GM12873 (cell line): ENCODE measurements around the gene GRIK1.

Source experiments
- CTCF ChIP-seq: IDR thresholded peaks from 2 replicates; pipeline ENCODE4 v1.5.1; 2012; ENCODE audit warnings: low read depth, mild to moderate bottlenecking, moderate library complexity, low read length, control low read depth; ENCODE audit not compliant: insufficient read depth; ENCODE audit errors: missing control alignments

GRIK1 gene

DNA sequence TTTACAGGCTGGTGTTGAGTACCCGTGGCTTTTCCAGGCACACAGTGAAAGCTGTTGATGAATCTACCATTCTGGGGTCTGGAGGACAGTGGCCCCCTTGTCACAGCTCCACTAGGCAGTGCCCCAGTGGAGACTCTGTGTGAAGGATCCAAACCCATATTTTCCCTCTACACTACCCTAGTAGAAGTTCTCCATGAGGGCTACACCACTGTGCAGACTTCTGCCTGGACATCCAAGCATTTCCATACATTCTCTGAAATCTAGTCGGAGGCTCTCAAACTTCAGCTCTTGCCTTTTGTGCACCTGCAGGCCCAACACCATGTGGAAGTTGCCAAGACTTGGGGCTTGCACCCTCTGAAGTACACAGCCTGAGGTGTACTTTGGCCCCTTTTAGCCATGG lies 413.3 kb downstream of the GRIK1 start:
- TF ChIP-seq CTCF: no peak

DNA sequence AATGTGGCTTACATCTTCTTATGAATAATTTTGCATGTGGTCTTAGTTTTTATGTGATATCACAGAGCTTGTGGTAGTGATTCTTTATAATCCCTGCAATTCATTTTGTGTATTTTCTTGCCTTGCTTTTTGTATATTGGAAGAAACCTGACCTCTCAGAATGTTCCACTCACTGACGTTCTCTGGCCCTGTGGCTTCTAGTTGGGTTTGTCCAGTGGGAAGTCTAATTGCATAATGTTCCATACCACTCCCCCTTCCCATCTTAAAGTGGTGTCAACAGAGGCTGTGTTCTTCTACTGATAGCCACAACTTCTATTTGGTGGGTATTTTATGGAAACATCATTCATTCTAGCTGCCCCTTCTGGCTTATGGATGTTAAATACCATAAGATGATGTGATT lies 415.7 kb downstream of the GRIK1 start:
- no peak for TF ChIP-seq CTCF

DNA sequence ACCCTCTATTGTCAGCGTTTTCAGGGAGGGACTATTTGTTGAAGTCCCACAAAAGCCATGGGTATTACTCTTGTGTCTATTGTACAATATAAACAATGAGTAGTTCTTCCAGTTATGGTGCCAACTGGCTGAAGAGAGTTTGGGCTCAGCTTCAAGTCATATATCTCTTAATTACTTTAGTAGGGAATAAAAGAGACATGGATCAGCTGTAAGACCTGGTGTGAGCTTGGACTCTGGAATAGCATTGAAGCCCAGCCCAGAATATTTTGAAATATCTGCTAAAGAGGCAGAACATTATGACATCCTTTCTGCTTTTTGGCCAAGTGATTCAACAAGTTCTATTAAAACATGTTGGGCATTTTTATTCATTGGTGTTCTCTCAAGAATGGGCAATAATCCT lies 416.1 kb downstream of the GRIK1 start:
- TF ChIP-seq CTCF: no peak

- TF ChIP-seq CTCF: no peak
These were observed 417.9 kb downstream of the GRIK1 start for GRCh38 chr21:29521872-29522271.

GRCh38 chr21:29520171-29520570 lies 419.6 kb downstream of the GRIK1 start:
- no peak for TF ChIP-seq CTCF

DNA sequence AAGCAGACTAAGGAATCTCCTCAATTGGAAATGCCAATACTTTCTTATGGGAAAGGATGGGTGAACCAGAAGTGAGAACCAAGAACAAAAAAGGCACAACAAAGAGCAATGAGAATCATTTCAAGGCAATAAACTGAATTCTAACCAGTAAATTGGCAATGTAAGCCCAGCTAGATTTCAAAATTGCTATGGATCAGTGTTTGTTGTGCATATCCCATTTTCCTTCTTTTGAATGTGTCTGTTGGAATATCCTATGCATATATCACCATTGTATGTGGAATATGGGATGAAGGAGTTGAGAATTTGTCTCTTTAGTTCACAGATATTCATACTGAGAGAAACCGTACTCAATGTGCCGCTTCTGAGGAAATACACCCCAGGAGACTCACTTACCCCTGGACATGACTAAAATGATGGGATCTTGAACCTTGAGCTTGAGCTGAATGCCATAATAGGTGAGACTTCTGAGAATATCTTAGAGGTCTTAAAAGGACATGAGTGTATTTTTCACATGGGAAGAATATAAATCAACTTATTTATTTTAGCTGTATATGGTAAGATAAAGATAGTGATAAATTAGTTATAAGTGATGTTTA lies 425.0 kb downstream of the GRIK1 start:
- TF ChIP-seq CTCF: no peak

GRCh38 chr21:29513535-29513934 lies 426.3 kb downstream of the GRIK1 start:
- TF ChIP-seq CTCF: no peak

DNA sequence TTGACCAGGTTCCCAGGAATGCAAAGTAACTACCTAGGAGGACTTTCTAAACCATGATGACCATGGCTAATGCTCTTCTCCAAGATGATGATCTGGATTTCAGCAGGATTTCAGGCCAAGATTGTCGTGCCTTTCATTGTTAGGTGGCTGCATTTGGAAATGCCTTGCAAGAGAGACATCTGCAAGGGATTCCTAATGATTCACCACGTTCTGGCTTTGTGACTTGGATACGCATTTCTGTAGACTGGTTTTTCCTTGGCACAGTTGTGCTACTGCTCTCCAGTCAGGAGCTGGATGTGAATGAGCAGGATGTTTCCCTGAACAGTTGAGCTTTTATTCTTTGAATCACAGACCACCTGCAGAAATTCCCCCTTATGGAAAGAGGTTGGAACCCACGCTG lies 428.7 kb downstream of the GRIK1 start:
- TF ChIP-seq CTCF: no peak
